Measurements from ENCODE around the gene ADAM33.

GRCh38 chr20:3670945-3671344 lies 10.9 kb downstream of the ADAM33 start:
- TF ChIP-seq POLR2A (IDR thresholded peaks at IDR 0.05; ENCODE audit: low read length) = no peak
- no peak for TF ChIP-seq GATA1 (IDR thresholded peaks at IDR 0.05; ENCODE audit: low read depth, low read length)
